OCI-LY7 (cell line): ENCODE data around the gene SNX32.

Experiments used
- CTCF ChIP-seq: fragments of 200-600 bp; sonication (generic); conservative IDR thresholded peaks from 2 replicates; pipeline ENCODE4 v1.5.1; 2014; ENCODE audit warnings: mild to moderate bottlenecking, antibody characterized with exemption, low read length, moderate library complexity, mixed read lengths
- EZH2phosphoT487 ChIP-seq: fragments of 200-600 bp; sonication (generic); IDR thresholded peaks from 2 replicates; pipeline ENCODE4 v1.6.1; 2018; ENCODE audit warnings: low read depth, borderline replicate concordance, mild to moderate bottlenecking, mixed run types, antibody characterized with exemption, low read length, moderate library complexity, mixed read lengths

- TF ChIP-seq CTCF (no peak), EZH2phosphoT487 (no peak)
These were observed 62.6 kb downstream of the SNX32 start for GRCh38 chr11:65896034-65896999.
